ENCODE data around the gene PRM1.

PRM1 gene

GRCh38 chr16:11289202-11289601 lies 8.1 kb upstream of the PRM1 start:
- Histone ChIP-seq H3K4me1 (ENCODE audit: control extremely low read depth in 1 of 4, control insufficient read depth in 4 of 4, insufficient read depth in 4 of 4, low read length in 3 of 4) (no peaks in the 10 kb centered on the region), H3K36me3 (ENCODE audit: control insufficient read depth in 4 of 4, insufficient read depth in 4 of 4, low read length in 3 of 4) (no peaks in the 10 kb centered on the region), H3K27ac (ENCODE audit: insufficient read depth in 1 of 2, low read depth in 1 of 2, low read length in 2 of 2, poor library complexity in 1 of 2, severe bottlenecking in 2 of 2) (no peak overlapping the region), H3K27me3 (replicated peaks in 2 of 5; ENCODE audit: control insufficient read depth in 4 of 5, insufficient read depth in 5 of 5, low read length in 4 of 5) (peaks cover 0 to 4% (median 0%) of the 10 kb centered on the region in 5 experiments), H3K4me3 (ENCODE audit: control insufficient read depth in 1 of 7, extremely low read depth in 1 of 7, insufficient read depth in 4 of 7, low read depth in 2 of 7, low read length in 6 of 7) (no peak overlapping the region), H3K9me3 (ENCODE audit: control extremely low read depth in 1 of 5, control insufficient read depth in 4 of 5, insufficient read depth in 2 of 5, low read depth in 1 of 5, low read length in 4 of 5) (peaks cover 0 to 2% (median 0%) of the 10 kb centered on the region in 5 experiments)
- ChIA-PET POLR2A (no interaction called here), CTCF (interaction anchor here (0.7 kb wide), 1 partner anchor 10 kb away, joined by 3 read pairs; no protein-coding TSS in a partner anchor)
- no peak for DNase-seq
- WGBS (ENCODE audit: insufficient coverage), result no CpG with 5 or more reads among the region's 2 CpGs

- CTCF ChIA-PET, result interaction anchor here (2.7 to 3.9 kb wide), 2 partner anchors 12 kb away, joined by 13 to 19 read pairs; partner anchors contain the start of gene PRM3
- H3K36me3 ChIP-seq (ENCODE audit: control insufficient read depth in 4 of 4, insufficient read depth in 4 of 4, low read length in 3 of 4), result no peaks in the 10 kb centered on the region
- no peak for DNase-seq
- peaks cover 0 to 4% (median 0%) of the 10 kb centered on the region in 5 experiments for H3K27me3 ChIP-seq (replicated peaks in 2 of 5; ENCODE audit: control insufficient read depth in 4 of 5, insufficient read depth in 5 of 5, low read length in 4 of 5)
- H3K4me1 ChIP-seq (ENCODE audit: control extremely low read depth in 1 of 4, control insufficient read depth in 4 of 4, insufficient read depth in 4 of 4, low read length in 3 of 4), result no peaks in the 10 kb centered on the region
- WGBS (ENCODE audit: insufficient coverage), result 100% methylated on average over 1 of the region's 2 CpGs
- POLR2A ChIA-PET, result interaction anchor here (0.7 to 0.9 kb wide), 2 partner anchors 11 to 341 kb away, joined by 3 read pairs; no protein-coding TSS in a partner anchor
- H3K27ac ChIP-seq (ENCODE audit: insufficient read depth in 1 of 2, low read depth in 1 of 2, low read length in 2 of 2, poor library complexity in 1 of 2, severe bottlenecking in 2 of 2), result no peak overlapping the region
- no peak overlapping the region for H3K4me3 ChIP-seq (ENCODE audit: control insufficient read depth in 1 of 7, extremely low read depth in 1 of 7, insufficient read depth in 4 of 7, low read depth in 2 of 7, low read length in 6 of 7)
- peaks cover 0 to 2% (median 0%) of the 10 kb centered on the region in 5 experiments for H3K9me3 ChIP-seq (ENCODE audit: control extremely low read depth in 1 of 5, control insufficient read depth in 4 of 5, insufficient read depth in 2 of 5, low read depth in 1 of 5, low read length in 4 of 5)
Observed at GRCh38 chr16:11285842-11286241, 4.7 kb upstream of the PRM1 start.

- WGBS (ENCODE audit: insufficient coverage), result 56% methylated on average over 2 of the region's 4 CpGs
- CTCF ChIA-PET, result interaction anchor here (0.7 to 3.9 kb wide), 10 partner anchors 8 to 321 kb away, joined by 3 to 19 read pairs (median 4); partner anchors contain the start of genes PRM3 and TNP2
- POLR2A ChIA-PET, result interaction anchor here (0.6 to 1.0 kb wide), 2 partner anchors 10 to 423 kb away, joined by 3 read pairs; no protein-coding TSS in a partner anchor
Observed at GRCh38 chr16:11283820-11284248, 2.7 kb upstream of the PRM1 start.

GRCh38 chr16:11278681-11279628 lies 2.2 kb downstream of the PRM1 start:
- CTCF ChIA-PET, result interaction anchor here (0.9 to 1.2 kb wide), 3 partner anchors 10 to 22 kb away, joined by 3 read pairs; partner anchors contain the start of gene TNP2

More at GRCh38 chr16:11283820-11284248, 2.7 kb upstream of the PRM1 start:
- Histone ChIP-seq H3K4me1 (ENCODE audit: control extremely low read depth in 1 of 4, control insufficient read depth in 4 of 4, insufficient read depth in 4 of 4, low read length in 3 of 4) (peaks cover 5 to 10% (median 8%) of the 10 kb centered on the region in 4 experiments), H3K9me3 (ENCODE audit: control extremely low read depth in 1 of 5, control insufficient read depth in 4 of 5, insufficient read depth in 2 of 5, low read depth in 1 of 5, low read length in 4 of 5) (no peaks in the 10 kb centered on the region), H3K27me3 (replicated peaks in 2 of 5; ENCODE audit: control insufficient read depth in 4 of 5, insufficient read depth in 5 of 5, low read length in 4 of 5) (peaks cover 0 to 3% (median 0%) of the 10 kb centered on the region in 5 experiments), H3K36me3 (ENCODE audit: control insufficient read depth in 4 of 4, insufficient read depth in 4 of 4, low read length in 3 of 4) (no peaks in the 10 kb centered on the region), H3K27ac (ENCODE audit: insufficient read depth in 1 of 2, low read depth in 1 of 2, low read length in 2 of 2, poor library complexity in 1 of 2, severe bottlenecking in 2 of 2) (no peak overlapping the region), H3K4me3 (ENCODE audit: control insufficient read depth in 1 of 7, extremely low read depth in 1 of 7, insufficient read depth in 4 of 7, low read depth in 2 of 7, low read length in 6 of 7) (no peak overlapping the region)
- peak in 1 of 3 donors; percentile 22 for DNase-seq

GRCh38 chr16:11277607-11278337 lies 3.4 kb downstream of the PRM1 start:
- no peaks in the 10 kb centered on the region for H3K36me3 ChIP-seq (ENCODE audit: control insufficient read depth in 4 of 4, insufficient read depth in 4 of 4, low read length in 3 of 4)
- CTCF ChIA-PET, result interaction anchor here (0.5 to 1.6 kb wide), 3 partner anchors 19 to 130 kb away, joined by 4 to 5 read pairs (median 4); partner anchors contain the start of gene SOCS1
- no peaks in the 10 kb centered on the region for H3K27me3 ChIP-seq (replicated peaks in 2 of 5; ENCODE audit: control insufficient read depth in 4 of 5, insufficient read depth in 5 of 5, low read length in 4 of 5)
- 97% methylated on average over 8 of the region's 12 CpGs for WGBS (ENCODE audit: insufficient coverage)
- H3K9me3 ChIP-seq (ENCODE audit: control extremely low read depth in 1 of 5, control insufficient read depth in 4 of 5, insufficient read depth in 2 of 5, low read depth in 1 of 5, low read length in 4 of 5), result no peaks in the 10 kb centered on the region
- no peak for DNase-seq
- H3K27ac ChIP-seq (ENCODE audit: insufficient read depth in 1 of 2, low read depth in 1 of 2, low read length in 2 of 2, poor library complexity in 1 of 2, severe bottlenecking in 2 of 2), result no peak overlapping the region
- POLR2A ChIA-PET, result no interaction called here
- H3K4me3 ChIP-seq (ENCODE audit: control insufficient read depth in 1 of 7, extremely low read depth in 1 of 7, insufficient read depth in 4 of 7, low read depth in 2 of 7, low read length in 6 of 7), result no peak overlapping the region
- H3K4me1 ChIP-seq (ENCODE audit: control extremely low read depth in 1 of 4, control insufficient read depth in 4 of 4, insufficient read depth in 4 of 4, low read length in 3 of 4), result peaks cover 5 to 12% (median 10%) of the 10 kb centered on the region in 4 experiments

More at GRCh38 chr16:11278681-11279628, 2.2 kb downstream of the PRM1 start:
- Histone ChIP-seq H3K27me3 (replicated peaks in 2 of 5; ENCODE audit: control insufficient read depth in 4 of 5, insufficient read depth in 5 of 5, low read length in 4 of 5) (no peaks in the 10 kb centered on the region), H3K4me3 (ENCODE audit: control insufficient read depth in 1 of 7, extremely low read depth in 1 of 7, insufficient read depth in 4 of 7, low read depth in 2 of 7, low read length in 6 of 7) (no peak overlapping the region), H3K36me3 (ENCODE audit: control insufficient read depth in 4 of 4, insufficient read depth in 4 of 4, low read length in 3 of 4) (no peaks in the 10 kb centered on the region), H3K27ac (ENCODE audit: insufficient read depth in 1 of 2, low read depth in 1 of 2, low read length in 2 of 2, poor library complexity in 1 of 2, severe bottlenecking in 2 of 2) (no peak overlapping the region), H3K9me3 (ENCODE audit: control extremely low read depth in 1 of 5, control insufficient read depth in 4 of 5, insufficient read depth in 2 of 5, low read depth in 1 of 5, low read length in 4 of 5) (no peaks in the 10 kb centered on the region), H3K4me1 (ENCODE audit: control extremely low read depth in 1 of 4, control insufficient read depth in 4 of 4, insufficient read depth in 4 of 4, low read length in 3 of 4) (peaks cover 5 to 12% (median 10%) of the 10 kb centered on the region in 4 experiments)
- 77% methylated on average over 5 of the region's 7 CpGs for WGBS (ENCODE audit: insufficient coverage)
- DNase-seq, result peak in 2 of 3 donors; percentile 55 to 60
- POLR2A ChIA-PET, result no interaction called here

GRCh38 chr16:11276896-11277593 lies 4.1 kb downstream of the PRM1 start:
- Histone ChIP-seq H3K4me1 (ENCODE audit: control extremely low read depth in 1 of 4, control insufficient read depth in 4 of 4, insufficient read depth in 4 of 4, low read length in 3 of 4) (peaks cover 5 to 12% (median 10%) of the 10 kb centered on the region in 4 experiments), H3K27ac (ENCODE audit: insufficient read depth in 1 of 2, low read depth in 1 of 2, low read length in 2 of 2, poor library complexity in 1 of 2, severe bottlenecking in 2 of 2) (no peak overlapping the region), H3K9me3 (ENCODE audit: control extremely low read depth in 1 of 5, control insufficient read depth in 4 of 5, insufficient read depth in 2 of 5, low read depth in 1 of 5, low read length in 4 of 5) (no peaks in the 10 kb centered on the region), H3K4me3 (ENCODE audit: control insufficient read depth in 1 of 7, extremely low read depth in 1 of 7, insufficient read depth in 4 of 7, low read depth in 2 of 7, low read length in 6 of 7) (no peak overlapping the region), H3K27me3 (replicated peaks in 2 of 5; ENCODE audit: control insufficient read depth in 4 of 5, insufficient read depth in 5 of 5, low read length in 4 of 5) (no peaks in the 10 kb centered on the region), H3K36me3 (ENCODE audit: control insufficient read depth in 4 of 4, insufficient read depth in 4 of 4, low read length in 3 of 4) (no peaks in the 10 kb centered on the region)
- ChIA-PET CTCF (interaction anchor here (0.5 to 1.6 kb wide), 3 partner anchors 20 to 317 kb away, joined by 3 to 5 read pairs (median 4); partner anchors contain the start of gene SOCS1), POLR2A (no interaction called here)
- 100% methylated on average over 4 of the region's 11 CpGs for WGBS (ENCODE audit: insufficient coverage)
- no peak for DNase-seq

Data from common myeloid progenitor, CD34-positive (primary cell).